Activated T-cell treated with anti-CD3 and anti-CD28 coated beads, Interleukin-2, amount 50 U/mL, for 48 hours (primary cell): ENCODE measurements around the gene MTNR1A.

ENCODE experiments used
- DNase-seq, 2 experiments: peaks; one replicate each; pipeline ENCODE4 v3.0.0-alpha.2; 2020

The MTNR1A gene

GRCh38 chr4:186485561-186486062, 69.8 kb downstream of the MTNR1A start:
- DNase-seq = no peak

GRCh38 chr4:186485150-186485549, 70.2 kb downstream of the MTNR1A start:
- DNase-seq = no peak

GRCh38 chr4:186483656-186484055, 71.7 kb downstream of the MTNR1A start:
- DNase-seq = no peak
